Motor neuron (in vitro differentiated cells): ENCODE results near the gene SULF2. TPM values are rescaled to one million over a fixed set of nuclear protein-coding genes. Genes with fewer than 3 reads are reported as not detected.

Source experiments
- ATAC-seq, 8 experiments: fragments of 200-7000 bp; cut with Tn5 transposase; replicated peaks in 6 of 8; 2 replicates each; pipeline ENCODE4 v1.8.0; 2021; ENCODE audit warnings: mild to moderate bottlenecking in 8 of 8, moderate library complexity in 8 of 8
- H3K27ac ChIP-seq, 2 donors: fragments of 250-450 bp; sonication (Bioruptor Pico); 2 replicates each; pipeline ENCODE4 v1.9.0; 2021; ENCODE audit warnings: antibody characterized with exemption in 2 of 2, mild to moderate bottlenecking in 2 of 2, moderate library complexity in 1 of 2
- H3K4me1 ChIP-seq, 2 donors: fragments of 250-450 bp; sonication (Bioruptor Pico); replicated peaks in 1 of 2; 2 replicates each; pipeline ENCODE4 v1.6.1; 2021; ENCODE audit warnings: antibody characterized with exemption in 2 of 2, mild to moderate bottlenecking in 2 of 2, moderate library complexity in 1 of 2
- H3K4me3 ChIP-seq, 5 donors: fragments of 250-450 bp; sonication (Bioruptor Pico); 2 replicates each; pipeline ENCODE4 v1.9.0; 2021; ENCODE audit warnings: antibody characterized with exemption in 5 of 5, mild to moderate bottlenecking in 5 of 5, moderate library complexity in 4 of 5
- WGBS, 10 experiments: fragments of 450-650 bp; shearing (Covaris generic); methylation state at CpG; one replicate each; pipeline ENCODE4 v1.0.0; 2022; 5-methylcytosine and 5-hydroxymethylcytosine counted together
- in situ Hi-C, 9 experiments: fragments of 400-800 bp; cut with MboI; loops; one replicate each; pipeline ENCODE4 v1.15.0; 2021; ENCODE audit warnings: low sequenced_read_pairs in 9 of 9, low pct_unique_long_range_greater_than_20kb in 2 of 9; ENCODE audit not compliant: unreplicated experiment in 9 of 9
- total RNA-seq, 8 experiments: library from RNA; unstranded; fragments of 300-600 nt; gene quantifications; 2 replicates each; pipeline versions ENCODE4 v1.2.3 to v1.2.4, GENCODE V29; 2022

SULF2 gene
- total RNA-seq, 8 experiments from 2014 or later: 65.5 to 373 (median 95.6) TPM

DNA sequence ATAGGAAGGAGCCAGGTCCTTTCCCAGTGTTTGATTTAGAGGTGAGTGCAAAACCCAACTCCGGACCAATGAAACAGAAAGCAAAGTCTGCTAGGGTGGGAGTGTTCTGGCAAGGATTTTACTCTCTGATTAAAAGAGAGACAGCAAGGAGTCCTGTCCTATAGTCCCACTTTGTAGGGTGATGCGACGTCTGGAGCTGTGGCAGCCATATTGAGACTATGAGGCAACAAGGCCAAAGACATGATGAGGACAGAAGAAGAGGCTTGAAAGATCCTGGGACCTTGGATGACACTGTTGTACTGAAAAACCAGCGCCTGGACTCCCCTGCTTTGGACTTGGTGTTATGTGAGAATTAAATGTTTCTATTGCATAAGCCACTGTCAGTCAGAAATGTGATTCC is 8.1 kb downstream of the SULF2 start:
- Histone ChIP-seq H3K4me1 (peaks cover 18 to 23% of the 10 kb centered on the region in 2 donors), H3K27ac (no peak overlapping the region), H3K4me3 (no peak overlapping the region)
- 63 to 100% (median 91%) methylated on average over 1 to 4 of the region's 4 CpGs; no CpG with 5 or more reads in 2 of the 10 experiments for WGBS, 10 experiments
- no peak for ATAC-seq
- in situ Hi-C loops: loop anchor here in 7 of 9 experiments (25.0 kb wide), 3 partner anchors 410 to 835 kb away; no protein-coding TSS in a partner anchor

DNA sequence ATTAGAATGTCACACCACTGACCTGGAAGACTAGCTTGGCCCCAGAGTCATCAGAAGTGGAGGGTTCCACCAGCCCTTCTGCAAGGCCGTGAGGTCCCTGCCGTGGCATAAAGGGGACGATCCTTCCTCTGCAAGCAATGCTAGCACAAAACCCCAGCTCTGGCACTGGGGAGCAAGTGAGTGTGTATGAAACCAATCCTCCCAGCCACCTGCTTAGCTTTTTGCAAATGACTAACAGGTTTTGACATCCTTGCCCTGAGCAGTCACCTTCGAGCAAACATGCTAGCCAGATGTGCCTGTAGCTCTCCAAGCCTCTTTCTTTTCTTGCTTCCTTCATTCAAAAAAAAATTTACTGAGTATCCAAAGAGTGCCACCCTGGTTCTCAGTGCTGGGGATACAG is 8.6 kb downstream of the SULF2 start:
- no peak for ATAC-seq
- Histone ChIP-seq H3K4me1 (peaks cover 18 to 23% of the 10 kb centered on the region in 2 donors), H3K27ac (no peak overlapping the region), H3K4me3 (no peak overlapping the region)
- 60 to 100% (median 91%) methylated on average over 1 to 4 of the region's 4 CpGs; no CpG with 5 or more reads in 5 of the 10 experiments for WGBS, 10 experiments
- in situ Hi-C loops: loop anchor here in 7 of 9 experiments (25.0 kb wide), 3 partner anchors 411 to 836 kb away; no protein-coding TSS in a partner anchor

GRCh38 chr20:47775841-47776240 is 9.4 kb downstream of the SULF2 start:
- peaks cover 15 to 22% of the 10 kb centered on the region in 2 donors for H3K4me1 ChIP-seq
- no peak overlapping the region for H3K4me3 ChIP-seq
- 47 to 100% (median 92%) methylated on average over 1 to 5 of the region's 5 CpGs for WGBS, 10 experiments
- in situ Hi-C loops: loop anchor here in 7 of 9 experiments (25.0 kb wide), 3 partner anchors 411 to 836 kb away; no protein-coding TSS in a partner anchor
- ATAC-seq: no peak
- no peak overlapping the region for H3K27ac ChIP-seq

DNA sequence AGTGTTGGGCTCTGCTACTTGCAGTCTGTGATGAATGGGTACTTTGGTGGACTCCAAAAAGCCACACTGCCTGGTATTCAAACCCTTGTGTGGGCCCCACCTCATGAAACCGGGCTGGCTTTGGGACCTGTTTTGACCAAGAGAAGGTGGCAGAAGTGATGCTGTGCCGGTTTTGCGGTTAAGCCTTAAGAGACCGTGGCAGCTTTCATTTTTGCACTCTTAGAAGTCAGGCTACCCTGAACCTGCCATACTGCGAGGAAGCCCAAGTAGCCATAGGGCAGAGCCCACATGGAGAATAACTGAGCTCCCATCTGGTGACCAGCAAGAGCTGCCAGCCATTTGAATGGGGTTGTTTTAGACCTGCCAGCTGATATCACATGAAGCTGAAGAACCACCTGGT is 10.2 kb downstream of the SULF2 start:
- in situ Hi-C loops: loop anchor here in 7 of 9 experiments (25.0 kb wide), 3 partner anchors 412 to 837 kb away; no protein-coding TSS in a partner anchor
- H3K4me3 ChIP-seq: no peak overlapping the region
- ATAC-seq: no peak
- no peak overlapping the region for H3K27ac ChIP-seq
- peaks cover 11 to 17% of the 10 kb centered on the region in 2 donors for H3K4me1 ChIP-seq
- WGBS, 10 experiments: 67 to 100% (median 95%) methylated on average over 1 to 4 of the region's 5 CpGs; no CpG with 5 or more reads in 6 of the 10 experiments

DNA sequence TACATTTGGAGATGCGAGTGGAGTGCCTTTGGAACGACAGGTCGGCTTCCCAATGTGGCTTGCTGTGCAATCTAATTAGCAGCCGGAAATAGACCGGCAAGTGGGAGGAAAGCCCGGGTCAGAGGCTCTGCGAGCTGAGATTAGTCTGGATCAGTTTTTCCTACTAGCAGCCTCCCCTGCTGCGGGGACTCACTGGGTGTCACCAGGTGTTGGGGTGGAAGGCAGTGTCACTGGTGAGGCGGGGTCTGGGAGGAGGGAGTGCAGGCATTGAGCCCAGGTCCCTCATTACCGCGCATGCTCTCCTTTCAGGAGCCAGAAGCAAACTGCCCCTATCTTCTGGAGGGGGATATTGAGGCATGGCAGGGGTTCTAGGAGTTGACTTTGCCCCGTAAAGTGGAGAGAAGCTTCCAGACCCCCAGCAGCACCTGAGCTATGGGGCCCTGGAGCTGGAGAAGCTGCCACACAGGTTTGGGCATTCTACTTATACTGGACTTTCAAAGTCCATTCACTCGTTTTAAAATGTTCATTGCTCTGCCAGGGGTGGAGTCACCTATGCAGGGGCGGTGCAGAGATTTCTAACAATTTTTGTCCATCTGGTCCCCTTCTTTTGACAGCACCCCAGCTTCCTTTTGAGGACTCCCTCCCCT is 11.0 kb downstream of the SULF2 start:
- in situ Hi-C loops: no loop called here

DNA sequence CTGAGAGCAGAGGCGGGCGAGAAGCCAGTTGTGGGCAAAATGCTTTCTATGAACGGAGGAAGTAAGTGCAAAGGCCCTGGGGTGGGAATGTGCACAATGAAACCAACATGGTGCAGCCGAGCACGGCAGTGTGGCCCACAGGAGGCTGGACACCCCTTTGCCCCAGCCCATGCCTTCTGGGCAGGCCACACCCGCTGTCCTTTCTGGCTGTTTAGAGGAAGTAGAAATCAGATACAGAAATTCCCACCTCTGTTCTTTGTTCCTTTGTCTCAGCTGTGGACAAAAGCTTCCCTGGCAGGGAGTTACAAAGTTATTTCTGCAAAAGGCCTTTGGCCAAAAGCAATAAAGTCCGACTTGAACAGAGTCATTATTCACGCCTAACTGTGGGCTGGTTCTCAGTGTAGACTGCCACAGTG is 11.9 kb downstream of the SULF2 start:
- in situ Hi-C loops: no loop called here
- Histone ChIP-seq H3K4me1 (peaks cover 8 to 11% of the 10 kb centered on the region in 2 donors), H3K27ac (no peak overlapping the region), H3K4me3 (no peak overlapping the region)
- WGBS, 10 experiments: 37 to 100% (median 51%) methylated on average over 2 to 8 of the region's 8 CpGs; no CpG with 5 or more reads in 1 of the 10 experiments
- ATAC-seq: peak in 7 of 8 experiments; percentile 23 to 85 (median 37)

More for the DNA sequence above, 11.0 kb downstream of the SULF2 start:
- 42 to 100% (median 67%) methylated on average over 1 to 5 of the region's 14 CpGs; no CpG with 5 or more reads in 1 of the 10 experiments for WGBS, 10 experiments
- H3K4me1 ChIP-seq: peaks cover 11 to 16% of the 10 kb centered on the region in 2 donors
- H3K4me3 ChIP-seq: no peak overlapping the region
- peak in 3 of 8 experiments; percentile 24 to 51 (median 33) for ATAC-seq
- peak overlapping the region in 1 of 2 donors; percentile 9 for H3K27ac ChIP-seq

DNA sequence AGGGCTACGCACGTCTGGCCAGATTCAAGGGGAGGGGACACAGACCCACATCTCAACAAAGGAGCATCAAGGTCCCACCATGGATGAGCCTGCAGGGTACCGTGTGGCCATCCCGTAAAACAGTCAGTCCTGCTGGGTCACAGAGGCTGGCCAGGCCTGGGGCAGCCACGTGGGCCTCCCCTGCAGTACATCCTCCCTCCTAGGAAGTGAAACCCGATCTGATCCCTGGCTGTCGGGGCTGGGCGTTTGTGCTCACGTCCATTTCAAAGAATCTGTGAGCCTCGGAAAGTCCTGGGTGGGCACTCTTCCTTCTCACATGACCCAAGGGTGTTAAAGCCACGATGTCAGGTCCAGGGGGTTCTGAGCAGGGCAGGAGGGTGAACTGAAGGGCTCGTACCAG is 14.3 kb downstream of the SULF2 start:
- H3K27ac ChIP-seq: no peak overlapping the region
- peaks cover 8 to 14% of the 10 kb centered on the region in 2 donors for H3K4me1 ChIP-seq
- ATAC-seq: peak in 1 of 8 experiments; percentile 34
- no peak overlapping the region for H3K4me3 ChIP-seq
- WGBS, 10 experiments: 42 to 100% (median 71%) methylated on average over 1 to 6 of the region's 12 CpGs; no CpG with 5 or more reads in 1 of the 10 experiments
- in situ Hi-C loops: no loop called here

DNA sequence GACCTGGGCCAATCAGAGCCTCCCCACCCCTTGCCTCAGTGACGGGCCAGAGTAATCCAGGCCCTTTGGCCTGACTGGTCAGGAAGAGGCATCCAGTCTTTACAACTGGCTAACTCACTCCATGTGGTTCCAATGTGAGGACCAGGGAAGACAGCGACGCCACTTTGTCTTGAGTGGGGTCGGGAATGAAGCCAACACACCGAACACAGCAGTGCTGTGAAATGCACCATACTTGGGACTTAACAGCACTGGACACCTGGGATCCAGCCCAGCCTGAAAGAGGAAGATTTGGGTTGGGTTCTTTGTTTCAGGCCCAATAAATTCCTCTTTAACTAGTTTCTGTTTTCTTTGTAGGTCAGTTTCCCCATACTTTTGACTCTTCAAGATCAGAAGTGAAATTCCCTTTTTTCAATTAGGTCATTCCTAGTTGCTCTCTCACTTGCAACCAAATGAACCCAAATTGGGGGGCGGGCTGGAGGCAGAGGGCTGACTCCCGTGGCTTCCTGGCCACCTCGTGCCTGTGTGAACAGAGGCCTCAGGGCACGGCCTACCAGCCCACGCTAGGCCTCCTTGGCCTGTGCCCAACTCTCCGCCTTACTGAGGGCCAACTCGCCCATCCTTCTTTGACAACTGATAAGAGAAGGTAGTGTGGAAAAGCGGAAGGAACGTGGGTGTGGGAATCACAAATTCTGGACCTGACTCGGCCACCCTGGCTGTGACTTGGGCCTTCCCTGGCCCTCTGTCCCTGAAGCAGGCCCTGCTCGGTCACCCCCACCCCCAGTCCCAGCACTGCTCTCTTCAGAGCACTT is 17.1 kb downstream of the SULF2 start:
- no peak overlapping the region for H3K4me3 ChIP-seq
- H3K27ac ChIP-seq: no peak overlapping the region
- peak in 1 of 8 experiments; percentile 7 for ATAC-seq
- WGBS, 10 experiments: 36 to 100% (median 88%) methylated on average over 2 to 12 of the region's 16 CpGs; no CpG with 5 or more reads in 2 of the 10 experiments
- in situ Hi-C loops: no loop called here
- peaks cover under 1 to 7% of the 10 kb centered on the region in 2 donors for H3K4me1 ChIP-seq

- in situ Hi-C loops: no loop called here
- Histone ChIP-seq H3K27ac (no peak overlapping the region), H3K4me1 (peaks cover 23% of the 10 kb centered on the region in 2 donors), H3K4me3 (no peak overlapping the region)
- 0 to 100% (median 44%) methylated on average over 1 to 4 of the region's 4 CpGs; no CpG with 5 or more reads in 1 of the 10 experiments for WGBS, 10 experiments
- ATAC-seq: peak in 1 of 8 experiments; percentile 23
Observed at GRCh38 chr20:47765691-47766594, 19.3 kb downstream of the SULF2 start.

DNA sequence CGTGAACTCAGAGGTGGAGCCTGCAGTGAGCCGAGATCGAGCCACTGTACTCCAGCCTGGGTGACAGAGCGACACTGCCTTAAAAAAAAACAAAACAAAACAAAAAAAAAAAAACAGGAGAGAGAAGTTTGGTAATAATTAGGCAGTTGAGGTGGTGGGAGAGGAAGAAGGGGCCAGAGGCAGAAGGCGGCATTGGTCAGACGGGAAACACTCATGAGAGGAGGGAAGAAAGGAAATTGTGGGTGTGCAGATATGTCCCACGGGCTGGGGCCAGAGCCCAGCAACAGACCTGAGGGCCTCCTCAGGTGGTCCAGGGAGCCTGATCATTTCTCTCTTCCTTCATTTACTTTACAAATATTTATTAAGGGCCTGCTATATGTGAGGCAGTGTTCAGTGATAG is 20.0 kb downstream of the SULF2 start:
- in situ Hi-C loops: no loop called here
- no peak for ATAC-seq
- H3K27ac ChIP-seq: no peak overlapping the region
- H3K4me1 ChIP-seq: peaks cover 23% of the 10 kb centered on the region in 2 donors
- 57 to 100% (median 90%) methylated on average over 1 to 7 of the region's 7 CpGs; no CpG with 5 or more reads in 1 of the 10 experiments for WGBS, 10 experiments
- H3K4me3 ChIP-seq: no peak overlapping the region

- H3K4me3 ChIP-seq: no peak overlapping the region
- H3K4me1 ChIP-seq: peaks cover 28 to 32% of the 10 kb centered on the region in 2 donors
- in situ Hi-C loops: no loop called here
- H3K27ac ChIP-seq: no peak overlapping the region
- WGBS, 10 experiments: 34 to 100% (median 86%) methylated on average over 3 to 8 of the region's 8 CpGs; no CpG with 5 or more reads in 5 of the 10 experiments
- ATAC-seq: peak in 2 of 8 experiments; percentile 33 to 44
Observed at GRCh38 chr20:47764154-47764733, 21.0 kb downstream of the SULF2 start.
